ENCODE results near the gene ZNF697.
A peak's percentile ranks its signal among the peaks of the same experiment; 100 is the strongest.
"Not testable (repeated sequence)": the region's sequence is repeated elsewhere in the genome, so short reads cannot be mapped to it uniquely, and the experiment has no call there.

Gene ZNF697

DNA sequence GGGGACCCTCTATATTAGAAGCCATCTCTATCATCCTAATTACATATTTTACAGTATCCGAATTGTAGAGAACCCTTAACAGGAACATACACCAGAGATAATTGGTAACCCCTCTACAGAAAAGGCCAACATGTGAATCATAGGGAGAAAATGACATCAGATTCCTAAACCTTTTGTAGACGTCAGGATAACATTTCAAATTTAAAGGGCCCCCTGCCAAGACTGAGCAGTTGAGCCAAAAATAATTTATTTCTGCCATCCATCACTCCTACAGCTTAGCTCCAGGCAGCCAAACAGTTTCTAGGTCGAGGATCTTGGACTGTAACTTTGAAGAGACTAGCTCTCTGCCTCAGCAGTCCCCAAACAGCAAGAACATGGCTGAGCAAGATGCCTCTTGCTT, 21.2 kb downstream of the ZNF697 start:
- no peak for DNase-seq

DNA sequence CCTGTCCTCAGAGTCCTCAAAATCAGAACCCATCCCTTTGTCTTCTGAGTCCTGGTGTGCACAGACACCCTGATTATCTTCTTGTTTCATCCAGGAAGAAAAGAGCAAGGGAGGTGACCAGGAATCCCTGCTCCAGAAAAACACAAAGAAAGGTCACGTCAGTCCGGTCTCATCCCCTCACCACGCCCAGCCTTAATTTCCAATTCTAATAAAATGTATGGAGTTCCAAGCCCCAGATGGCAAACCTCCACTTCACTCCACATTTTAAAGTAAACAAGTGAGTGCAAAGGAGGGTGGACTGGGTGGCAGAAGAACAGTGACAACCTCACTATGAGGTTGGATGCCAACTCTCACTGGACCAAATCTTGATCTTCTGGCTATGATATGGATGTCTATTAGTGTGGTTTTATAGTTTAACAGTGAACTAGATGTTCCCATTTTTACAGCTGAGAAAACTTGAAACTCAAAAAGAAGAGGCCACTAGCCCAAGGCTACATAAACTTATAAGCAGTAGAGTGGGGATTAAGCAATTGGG, 22.0 kb downstream of the ZNF697 start:
- no peak for DNase-seq

DNA sequence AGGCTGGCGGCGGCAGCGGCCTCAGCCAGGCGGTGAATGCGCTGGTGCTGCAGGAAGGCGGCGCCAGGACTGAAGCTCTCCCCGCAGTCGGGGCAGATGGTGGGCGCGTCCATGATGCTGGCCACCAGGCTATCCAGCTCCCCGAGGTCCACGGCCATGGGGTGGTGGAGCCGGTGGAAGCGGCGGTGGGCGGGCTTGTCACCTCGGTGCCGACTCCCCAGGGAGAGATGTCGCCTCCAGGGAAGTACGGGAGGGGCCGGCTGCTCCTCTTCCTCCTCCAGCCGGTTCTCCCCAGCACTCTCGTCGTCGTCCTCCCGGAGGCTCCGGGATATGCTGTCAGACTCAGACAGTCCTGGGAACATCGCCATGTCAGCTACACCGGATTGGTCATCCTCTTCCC, 24.4 kb downstream of the ZNF697 start:
- DNase-seq: no peak

DNA sequence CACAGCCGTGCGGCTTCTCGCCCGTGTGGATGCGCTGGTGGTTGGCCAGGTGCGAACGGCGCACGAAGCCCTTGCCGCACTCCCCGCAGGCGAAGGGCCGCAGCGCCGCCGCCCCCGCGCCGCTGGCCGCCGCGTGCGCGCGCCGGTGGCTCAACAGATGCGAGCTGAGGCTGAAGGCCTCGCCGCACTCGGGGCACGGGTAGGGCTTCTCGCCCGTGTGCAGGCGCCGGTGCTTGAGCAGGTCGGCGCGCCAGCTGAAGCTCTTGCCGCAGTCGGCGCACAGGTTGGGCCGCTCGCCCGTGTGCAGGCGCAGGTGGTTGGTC, 24.9 kb downstream of the ZNF697 start:
- DNase-seq: no peak

DNA sequence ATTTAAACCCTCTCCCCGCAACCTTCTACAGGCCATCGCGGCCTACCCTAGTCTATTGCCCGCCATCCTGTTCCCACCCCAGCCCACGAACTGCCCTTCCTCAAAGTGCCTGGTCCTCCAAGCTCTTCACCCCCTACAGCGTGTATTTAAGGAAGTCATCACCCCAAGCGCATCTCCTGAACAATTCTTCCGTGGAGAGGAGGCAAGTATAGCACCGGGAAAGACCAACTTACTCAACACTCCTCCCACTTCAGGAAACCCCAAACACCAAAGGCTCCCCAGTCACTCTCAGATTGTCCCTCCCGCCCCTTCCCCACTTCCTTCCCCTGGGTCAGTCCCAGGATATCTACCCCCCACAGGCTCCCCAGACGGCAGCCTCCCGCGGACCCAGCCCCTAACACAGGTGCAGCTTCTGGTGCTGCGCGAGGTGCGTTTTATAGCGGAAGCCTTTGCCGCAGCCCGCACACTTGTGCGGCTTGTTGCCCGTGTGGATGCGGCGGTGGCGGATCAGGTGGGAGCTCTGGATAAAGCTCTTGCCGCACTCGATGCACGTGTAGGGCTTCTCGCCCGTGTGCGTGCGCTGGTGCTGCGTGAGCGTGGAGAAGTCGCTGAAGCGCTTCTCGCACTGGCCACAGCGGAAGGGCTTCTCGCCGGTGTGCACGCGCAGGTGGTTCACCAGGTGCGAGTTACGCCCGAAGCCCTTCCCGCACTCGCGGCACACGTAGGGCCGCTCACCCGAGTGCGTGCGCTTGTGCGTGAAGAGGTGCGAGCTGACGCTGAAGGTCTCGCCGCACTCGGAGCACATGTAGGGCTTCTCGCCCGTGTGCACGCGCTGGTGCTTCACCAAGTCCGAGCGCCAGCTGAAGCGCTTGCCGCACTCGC, 25.5 kb downstream of the ZNF697 start:
- DNase-seq: no peak

DNA sequence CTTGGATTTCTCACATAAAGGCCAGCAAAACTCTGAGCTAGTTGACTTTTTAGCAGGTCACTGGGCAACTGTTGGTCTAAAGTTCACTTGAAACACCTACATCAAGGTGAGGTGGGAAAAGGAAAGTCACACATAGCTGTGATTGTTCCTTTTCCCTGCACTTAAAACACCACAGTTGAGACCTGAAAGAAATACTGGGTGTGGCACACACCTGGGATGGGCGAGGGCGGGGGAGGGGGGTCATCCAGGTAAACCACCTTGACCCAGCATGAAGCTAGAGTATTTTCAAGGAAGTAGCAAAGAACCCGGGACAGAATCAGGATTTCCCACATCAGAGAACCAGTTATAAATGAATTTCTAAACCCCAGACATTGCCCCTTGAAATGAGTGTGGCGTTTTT, 26.4 kb downstream of the ZNF697 start:
- DNase-seq: no peak

DNA sequence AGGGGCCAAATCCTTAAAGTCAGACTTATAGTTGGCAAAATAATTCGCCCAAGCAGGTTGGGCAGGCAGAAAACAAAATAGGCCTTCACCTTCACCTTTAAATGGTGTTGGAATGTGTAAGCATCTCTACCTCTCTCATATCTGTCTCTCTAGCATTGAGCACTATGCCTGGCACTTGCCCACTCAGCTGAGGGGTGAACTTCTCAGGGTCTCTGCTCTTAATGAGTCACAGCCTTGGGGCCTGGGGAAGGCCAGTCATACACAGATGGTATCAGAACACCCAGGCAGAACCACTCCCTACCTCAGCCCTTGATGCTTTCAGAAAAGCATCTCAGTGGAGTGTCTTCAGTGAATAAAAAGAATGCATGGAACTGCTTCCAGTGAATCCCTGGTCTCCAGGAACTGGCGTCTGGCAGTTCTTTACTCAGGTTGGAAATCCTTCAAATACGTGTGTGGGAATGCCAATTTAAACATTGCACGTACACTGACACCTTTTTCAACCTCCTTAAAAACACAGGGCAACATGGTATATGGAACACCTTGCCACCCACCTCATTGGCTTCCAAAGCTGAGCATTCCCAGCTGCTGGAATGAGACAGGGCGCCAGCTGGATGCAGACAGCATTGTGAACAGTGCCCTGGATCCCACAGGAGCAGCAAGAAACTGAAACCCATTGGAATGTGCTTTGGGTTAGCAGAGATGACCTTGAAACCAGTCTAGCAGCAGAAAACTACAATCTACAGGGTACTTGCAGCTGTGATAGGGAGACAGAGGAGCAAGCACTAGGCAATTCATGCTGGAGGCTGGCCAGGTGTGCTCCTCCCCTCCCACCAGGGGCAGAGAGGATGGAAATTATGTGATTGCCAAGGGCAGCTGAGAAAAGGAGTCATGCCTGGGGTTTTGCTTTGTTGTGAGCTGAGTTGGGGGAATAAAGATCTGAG, 30.0 kb downstream of the ZNF697 start:
- no peak for DNase-seq

DNA sequence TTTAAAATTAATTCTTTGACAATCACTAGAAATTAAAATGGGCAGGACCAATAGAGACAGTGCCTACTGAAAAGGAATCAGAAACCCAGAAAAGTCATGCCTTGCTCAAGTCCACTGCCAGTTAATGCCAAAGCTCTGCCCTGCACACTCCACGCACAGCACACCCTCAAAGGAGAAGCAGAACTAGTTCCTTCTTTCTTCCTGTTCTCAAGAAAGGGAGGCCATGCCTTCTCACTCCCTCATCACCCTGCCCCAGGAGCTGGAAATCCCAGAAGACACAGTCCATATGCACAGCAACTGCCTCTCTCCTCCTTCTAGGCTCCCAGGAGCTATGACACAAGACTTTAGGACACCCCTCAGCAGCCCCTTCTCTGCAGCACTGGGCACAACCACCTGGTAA, 31.3 kb downstream of the ZNF697 start:
- not testable (repeated sequence) for DNase-seq

DNA sequence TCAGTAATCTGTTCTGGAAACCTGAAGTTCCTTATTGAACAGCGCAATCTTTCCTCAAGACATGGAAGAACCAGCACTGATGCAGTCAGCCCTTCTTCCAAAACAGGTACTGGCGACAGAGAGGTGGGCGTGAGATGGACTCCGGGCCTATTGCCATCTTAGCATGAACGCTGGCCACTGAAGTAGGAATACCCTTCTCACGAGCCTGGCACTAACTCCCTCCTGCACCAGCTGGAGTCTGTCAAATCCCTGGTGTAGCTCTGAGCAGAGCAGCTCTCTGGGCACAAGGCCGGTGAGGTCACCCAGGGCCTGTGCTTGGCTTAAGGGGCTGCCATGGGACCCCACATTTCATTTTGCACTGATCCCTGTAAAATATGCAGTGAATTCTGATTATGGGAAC, 33.0 kb downstream of the ZNF697 start:
- not testable (repeated sequence) for DNase-seq

DNA sequence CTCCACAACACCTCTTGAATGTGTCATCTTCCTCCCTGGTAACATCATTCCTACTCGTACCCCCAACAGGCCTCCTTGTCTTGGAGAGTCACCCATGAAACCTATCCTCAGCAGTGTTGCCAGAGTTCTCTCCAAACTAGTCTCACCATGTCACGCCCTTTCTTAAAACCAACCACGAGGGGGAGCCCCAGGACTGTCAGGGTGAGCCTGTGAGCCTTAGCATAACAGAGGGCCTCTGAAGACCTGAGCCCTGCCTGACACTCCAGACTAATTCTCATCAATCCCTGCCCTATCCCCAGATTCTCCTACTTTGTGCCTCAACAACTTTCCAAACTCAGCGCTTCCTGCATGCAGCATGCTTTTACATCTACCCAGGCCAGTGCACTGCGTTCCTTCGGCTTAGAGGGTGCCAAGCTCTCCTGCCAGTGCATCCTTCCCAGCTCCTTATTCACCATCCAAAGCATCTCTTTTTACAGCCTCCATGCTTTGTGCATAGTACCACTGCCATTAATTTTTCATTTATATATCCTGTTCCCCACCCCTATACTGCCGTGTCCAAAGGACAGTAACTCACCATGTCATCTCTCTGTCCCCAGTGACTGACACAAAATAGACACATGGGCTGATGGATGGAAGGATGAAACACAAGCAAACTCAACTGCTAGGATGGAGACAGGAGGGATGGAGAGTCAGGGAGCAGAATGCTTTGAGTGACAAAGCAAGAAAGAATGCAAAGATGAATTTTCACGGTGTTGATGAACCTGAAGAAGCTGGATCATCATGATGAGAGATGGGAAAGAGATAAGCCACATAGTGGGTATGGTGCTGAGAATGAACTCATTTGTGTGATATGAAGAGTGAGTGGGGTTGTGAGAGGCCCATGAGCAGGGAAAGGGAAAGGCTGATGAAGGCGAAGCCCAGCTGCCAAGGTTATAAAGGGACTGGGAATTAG, 34.0 kb downstream of the ZNF697 start:
- peak in 1 of 2 experiments; percentile 48 for DNase-seq

DNA sequence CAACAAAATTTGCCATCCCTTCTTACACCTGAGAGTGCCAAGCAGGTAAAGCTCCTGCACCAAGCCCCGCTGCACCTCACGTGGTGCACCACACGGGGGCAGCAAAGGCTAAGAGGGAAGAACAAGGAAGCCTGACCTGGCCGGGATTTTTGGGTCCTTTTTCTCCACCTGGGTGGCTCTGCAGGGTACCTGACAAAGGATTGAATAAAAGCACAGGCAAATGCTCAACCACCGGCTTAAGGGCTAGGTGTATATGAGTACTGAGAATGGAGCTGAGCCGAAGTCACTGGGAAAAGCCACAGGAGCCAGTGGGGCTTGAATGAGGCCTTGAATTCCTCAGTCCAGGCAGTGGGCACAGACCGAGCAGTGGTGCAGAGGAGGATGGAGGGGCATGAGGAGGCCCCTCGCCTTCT, 36.4 kb downstream of the ZNF697 start:
- DNase-seq: peak in 1 of 2 experiments; percentile 10

DNA sequence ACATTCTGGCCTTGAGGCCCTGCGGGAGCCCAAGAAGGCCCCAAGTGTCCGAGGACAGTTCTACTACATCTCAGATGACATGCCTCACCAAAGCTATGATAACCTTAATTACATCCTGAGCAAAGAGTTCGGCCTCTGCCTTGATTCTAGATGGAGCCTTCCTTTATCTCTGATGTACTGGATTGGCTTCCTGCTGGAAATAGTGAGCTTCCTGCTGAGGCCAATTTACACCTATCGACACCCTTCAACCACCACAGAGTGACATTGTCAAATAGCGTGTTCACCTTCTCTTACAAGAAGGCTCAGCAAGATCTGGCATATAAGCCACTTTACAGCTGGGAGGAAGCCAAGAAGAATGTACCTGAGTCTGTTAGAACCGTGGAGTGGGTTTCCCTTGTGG, 39.2 kb downstream of the ZNF697 start:
- not testable (repeated sequence) for DNase-seq

DNA sequence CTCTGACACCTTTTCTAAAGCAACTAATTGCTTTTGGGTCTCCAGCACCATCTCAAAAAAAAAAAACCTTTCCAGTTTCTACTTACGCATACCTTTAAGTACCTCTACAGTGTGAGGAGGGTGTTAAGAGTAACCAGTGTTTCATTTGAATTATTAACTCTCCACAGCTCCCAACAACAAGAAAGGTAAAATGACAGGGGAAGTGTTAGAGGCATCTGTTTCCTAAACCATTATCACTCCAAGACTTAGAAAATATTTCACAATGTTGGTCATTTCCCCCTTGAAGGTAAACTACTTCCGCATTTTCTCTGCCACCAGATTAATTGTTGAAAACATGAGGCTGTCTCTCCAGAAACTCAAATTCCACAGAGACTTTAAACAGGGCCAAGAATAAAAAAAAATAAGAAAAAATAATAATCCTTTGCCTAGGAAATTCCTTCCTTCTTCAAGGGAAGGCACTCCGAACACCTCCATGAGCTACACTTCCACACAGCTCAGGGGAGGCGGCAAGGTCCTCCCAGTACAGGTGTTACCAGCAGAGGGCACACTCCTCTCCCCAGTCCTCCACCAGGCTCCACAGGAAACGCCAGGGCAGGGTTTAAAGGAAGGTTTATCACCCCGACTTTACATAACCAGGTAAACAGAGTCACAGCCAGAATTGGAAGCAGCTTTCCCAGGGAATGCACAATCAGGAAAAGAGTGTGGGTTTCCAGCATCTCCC, 40.8 kb downstream of the ZNF697 start:
- not testable (repeated sequence) for DNase-seq

DNA sequence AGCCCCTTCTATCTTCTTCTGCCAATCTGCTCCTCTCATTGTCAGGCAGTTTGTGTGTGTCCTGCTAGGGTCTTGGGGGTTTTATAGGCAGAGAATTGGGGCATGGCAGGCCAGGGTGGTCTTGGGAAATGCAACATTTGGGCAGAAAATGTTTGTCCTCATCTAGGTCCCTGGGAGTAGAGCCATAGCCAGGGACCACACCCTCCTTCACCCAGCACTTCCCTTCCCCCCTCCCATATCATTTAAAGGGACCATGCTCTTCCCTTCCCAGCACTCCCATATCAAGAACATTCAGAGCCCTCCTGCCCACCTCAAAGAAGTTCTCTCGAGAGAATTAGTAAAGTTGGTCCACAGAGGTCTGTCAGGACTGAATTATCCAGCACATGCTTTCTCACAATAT, 41.7 kb downstream of the ZNF697 start:
- DNase-seq: no peak

DNA sequence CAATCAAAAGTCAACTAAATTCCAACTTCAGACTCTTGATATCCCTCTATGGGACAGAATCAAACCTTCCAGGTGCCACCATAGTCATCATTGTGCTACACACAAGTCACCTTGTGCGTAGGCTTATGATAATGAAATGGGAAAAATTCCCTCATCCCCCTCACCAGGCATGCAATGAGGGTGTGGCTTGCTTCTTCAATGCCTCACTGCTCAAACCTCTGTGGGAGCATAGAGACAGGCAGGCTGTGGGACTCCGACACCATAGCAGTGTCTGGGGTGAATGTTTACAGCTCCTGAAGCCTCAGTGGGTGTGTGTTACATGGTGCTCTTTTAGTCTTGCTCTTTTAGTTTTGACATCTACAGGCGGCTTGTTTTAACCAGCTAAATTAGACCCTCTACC, 42.4 kb downstream of the ZNF697 start:
- DNase-seq: no peak

DNA sequence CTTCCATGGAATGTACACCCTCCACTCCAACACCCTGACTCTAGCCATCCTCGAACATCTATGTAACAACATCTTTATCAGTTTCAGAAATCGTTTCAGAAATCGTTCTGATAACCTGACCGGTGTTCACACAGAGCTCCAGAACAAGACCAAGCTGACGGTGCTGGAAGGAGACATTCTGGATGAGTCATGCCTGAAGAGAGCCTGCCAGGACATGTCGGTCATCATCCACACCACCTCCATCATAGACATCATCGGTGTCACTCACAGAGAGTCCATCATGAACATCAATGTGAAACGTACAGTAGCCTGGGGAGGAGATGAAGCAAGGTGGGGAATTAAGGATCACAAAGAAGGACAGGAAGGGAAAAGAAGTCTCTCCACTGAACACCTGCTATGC, 43.0 kb downstream of the ZNF697 start:
- not testable (repeated sequence) for DNase-seq

DNA sequence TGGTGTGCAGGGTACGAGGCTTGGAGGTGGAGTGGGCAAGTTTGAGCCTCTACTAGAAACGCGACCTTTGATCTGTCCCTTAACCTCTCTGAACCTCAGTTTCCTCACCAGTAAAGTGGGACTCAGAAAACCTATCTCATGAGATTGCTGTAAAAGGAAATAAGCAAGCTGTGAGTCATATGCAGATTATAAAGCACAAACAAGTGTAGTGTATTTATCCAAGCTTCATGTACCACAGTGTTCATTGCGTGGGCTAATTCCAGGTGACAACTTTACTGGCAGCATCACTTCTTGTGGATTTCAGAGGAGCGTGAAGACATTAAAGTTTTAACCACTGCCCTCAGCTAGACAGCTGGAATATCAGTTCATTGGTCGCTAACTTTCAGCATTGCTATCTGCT, 44.4 kb downstream of the ZNF697 start:
- no peak for DNase-seq

DNA sequence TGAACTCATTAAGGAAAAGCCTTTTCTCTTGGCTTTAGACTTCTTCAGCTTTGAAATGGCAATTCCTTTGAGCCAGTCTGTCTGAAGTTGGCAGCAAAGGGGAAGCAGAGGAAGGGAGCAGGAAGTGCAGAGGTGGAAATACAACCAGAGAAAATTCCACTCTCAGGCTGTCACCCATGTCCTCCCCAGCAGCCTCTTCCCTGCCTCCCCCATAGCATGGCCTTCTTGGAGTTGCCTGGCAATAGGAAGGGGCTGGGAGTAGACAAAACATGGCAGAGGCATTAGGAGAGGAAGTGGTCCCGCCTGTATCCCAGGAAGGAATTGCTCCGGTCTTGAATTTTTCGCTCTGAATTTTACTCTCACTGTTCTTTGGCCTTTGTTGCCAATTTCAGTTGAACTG, 44.8 kb downstream of the ZNF697 start:
- DNase-seq: not testable (repeated sequence)

DNA sequence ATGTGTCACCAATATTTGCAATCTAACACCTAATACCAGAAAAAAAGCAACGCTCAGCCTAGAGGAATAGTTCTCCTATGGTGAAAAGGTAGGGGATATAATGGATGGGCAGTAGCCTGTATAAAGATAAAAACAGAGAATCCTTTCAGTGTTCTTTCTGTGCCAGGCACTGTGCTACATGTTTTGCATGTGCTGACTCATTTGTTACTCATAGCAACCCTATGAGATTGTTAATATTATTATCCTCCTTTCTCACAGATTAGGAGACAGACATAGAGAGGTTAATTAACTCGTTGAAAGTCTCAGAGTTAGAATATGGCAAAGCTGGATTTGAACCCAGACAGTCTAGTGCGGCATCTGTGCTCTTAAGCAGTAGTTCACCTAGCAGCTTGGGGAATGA, 45.3 kb downstream of the ZNF697 start:
- DNase-seq: not testable (repeated sequence)

DNA sequence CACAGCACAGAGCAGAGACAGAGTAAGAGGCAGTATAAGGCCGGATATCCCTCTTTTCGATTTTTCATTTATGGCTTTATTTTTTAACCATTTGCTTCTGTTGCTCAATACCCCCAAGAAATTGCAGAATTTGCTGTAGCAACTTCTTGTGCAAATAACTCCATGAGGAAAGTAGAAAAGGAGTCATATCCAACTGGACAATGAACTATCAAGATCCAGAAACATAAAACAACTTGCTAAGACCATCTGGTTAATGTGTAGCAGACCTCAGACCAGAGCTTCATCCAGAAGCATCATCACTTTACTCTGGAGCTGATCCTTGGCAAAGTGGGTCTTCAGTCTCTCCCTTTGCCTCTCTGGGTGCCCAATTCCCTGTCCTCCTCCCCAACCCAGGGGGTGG, 45.9 kb downstream of the ZNF697 start:
- no peak for DNase-seq

DNA sequence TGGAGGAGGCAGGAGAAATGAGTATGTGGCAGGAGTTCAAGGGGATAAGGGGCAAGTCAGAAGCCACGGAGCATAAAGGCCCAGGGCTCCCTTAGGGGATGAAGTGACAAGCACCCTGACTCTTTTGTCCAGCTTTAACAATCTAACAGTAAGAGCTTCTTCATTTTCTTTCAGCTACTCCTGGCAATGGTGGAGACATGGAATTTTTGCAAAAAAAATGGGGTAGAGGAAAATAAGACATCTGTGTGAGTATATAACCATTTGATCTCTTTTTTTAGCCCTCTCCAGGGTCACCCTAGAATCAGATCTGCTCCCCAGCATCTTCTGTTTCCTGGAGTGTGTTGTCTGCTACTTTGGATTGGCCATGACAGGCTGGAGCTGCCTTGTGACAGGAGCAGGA, 47.1 kb downstream of the ZNF697 start:
- no peak for DNase-seq

DNA sequence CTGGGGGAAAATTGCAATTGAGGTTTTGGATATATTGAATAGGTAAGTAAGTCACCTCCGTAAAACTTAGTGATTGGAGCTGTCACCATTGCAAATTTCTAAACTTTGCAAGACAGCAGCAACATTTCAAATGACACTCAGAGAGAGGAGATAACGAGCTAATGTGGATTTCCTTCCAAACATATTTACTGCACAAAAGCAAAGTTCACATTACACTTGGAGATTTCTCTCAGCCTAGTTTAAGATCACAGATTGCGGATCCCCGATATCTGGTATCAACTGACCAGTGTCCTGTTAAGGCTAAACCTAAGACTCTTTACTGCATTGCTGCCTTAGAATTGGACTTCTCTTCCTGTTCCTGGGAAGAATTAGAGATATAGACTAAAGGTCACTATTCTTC, 47.5 kb downstream of the ZNF697 start:
- DNase-seq: no peak
